Activated B cell treated with CpG ODN at 0.5 μM for 24 hours (primary cell): ENCODE measurements around the gene SH2D6. TPM values are rescaled to one million over a fixed set of nuclear protein-coding genes. Genes with fewer than 3 reads are reported as not detected.

Source experiments
- ATAC-seq: fragments of 200-7000 bp; cut with Tn5 transposase; one replicate; pipeline ENCODE4 v1.10.0; 2021; ENCODE audit warnings: low read depth, mild to moderate bottlenecking, moderate library complexity
- CTCF ChIA-PET: fragments of 350-600 bp; sonication (Branson Sonifier 250); formaldehyde crosslinking; loops from one replicate; lab custom pipeline; 2021; ENCODE audit warnings: antibody characterized with exemption; lab: Charles Lee
- POLR2A ChIA-PET: fragments of 350-600 bp; sonication (Branson Sonifier 250); formaldehyde crosslinking; loops from one replicate; lab custom pipeline; 2021; ENCODE audit warnings: antibody characterized with exemption; lab: Charles Lee
- DNase-seq: peaks from one replicate; pipeline ENCODE4 v3.0.0; 2022
- H3K27ac Mint-ChIP-seq: one replicate; pipeline ENCODE4 v1.8.0; 2020; ENCODE audit warnings: mixed read lengths
- H3K27me3 Mint-ChIP-seq: one replicate; pipeline ENCODE4 v1.8.0; 2021; ENCODE audit warnings: mixed read lengths
- H3K36me3 Mint-ChIP-seq: one replicate; pipeline ENCODE4 v1.8.0; 2021; ENCODE audit warnings: low read depth, mixed read lengths
- H3K4me1 Mint-ChIP-seq: one replicate; pipeline ENCODE4 v1.8.0; 2021; ENCODE audit warnings: mixed read lengths
- H3K4me3 Mint-ChIP-seq: one replicate; pipeline ENCODE4 v1.8.0; 2020; ENCODE audit warnings: mild to moderate bottlenecking, mixed read lengths
- H3K9me3 Mint-ChIP-seq: one replicate; pipeline ENCODE4 v1.8.0; 2020; ENCODE audit warnings: mixed read lengths
- CTCF ChIP-seq: fragments of 200-600 bp; IDR thresholded peaks from one replicate; pipeline ENCODE4 v1.8.0; 2022; ENCODE audit warnings: antibody characterized with exemption, mild to moderate bottlenecking
- intact Hi-C: fragments of 100-400 bp; cut with micrococcal nuclease; formaldehyde crosslinking; loops from one replicate; pipeline ENCODE4 v1.15.1; 2024
- total RNA-seq: library from RNA; stranded (reverse); gene quantifications from 2 replicates; pipeline ENCODE4 v1.2.3, GENCODE V29; 2022

SH2D6 gene
- total RNA-seq, 1 donor from 2014 or later, result 1.6 TPM

GRCh38 chr2:85429924-85430289 lies 11.4 kb downstream of the SH2D6 start:
- no peaks in the 10 kb centered on the region for H3K4me1 Mint-ChIP-seq
- ATAC-seq (no peak), DNase-seq (no peak)
- intact Hi-C loops, result no loop called here
- no peaks in the 10 kb centered on the region for H3K27me3 Mint-ChIP-seq
- ChIA-PET CTCF (no interaction called here), POLR2A (interaction anchor here (1.0 to 2.7 kb wide), 3 partner anchors 8 to 109 kb away, joined by 3 to 11 read pairs (median 5); partner anchors contain the start of genes MAT2A and SH2D6)
- TF ChIP-seq CTCF, result no peak
- no peak overlapping the region for H3K27ac Mint-ChIP-seq
- H3K36me3 Mint-ChIP-seq, result no peaks in the 10 kb centered on the region
- no peak overlapping the region for H3K4me3 Mint-ChIP-seq
- no peaks in the 10 kb centered on the region for H3K9me3 Mint-ChIP-seq

GRCh38 chr2:85430752-85431569 lies 12.4 kb downstream of the SH2D6 start:
- Mint-ChIP-seq H3K4me3 (no peak overlapping the region), H3K4me1 (peaks cover 9% of the 10 kb centered on the region), H3K27me3 (no peaks in the 10 kb centered on the region), H3K9me3 (no peaks in the 10 kb centered on the region), H3K27ac (no peak overlapping the region), H3K36me3 (no peaks in the 10 kb centered on the region)
- no peak for DNase-seq
- no peak for TF ChIP-seq CTCF
- CTCF ChIA-PET, result interaction anchor here (1.1 kb wide), 1 partner anchor 11 kb away, joined by 4 read pairs; no protein-coding TSS in a partner anchor
- ATAC-seq, result no peak
- intact Hi-C loops, result no loop called here
- POLR2A ChIA-PET, result interaction anchor here (1.0 kb wide), 1 partner anchor 108 kb away, joined by 3 read pairs; the partner anchor contains the start of gene MAT2A

- H3K27ac Mint-ChIP-seq, result no peak overlapping the region
- H3K36me3 Mint-ChIP-seq, result no peaks in the 10 kb centered on the region
- no peak for DNase-seq
- no peak for TF ChIP-seq CTCF
- H3K27me3 Mint-ChIP-seq, result no peaks in the 10 kb centered on the region
- ChIA-PET POLR2A (interaction anchor here (0.7 kb wide), 1 partner anchor 197 kb away, joined by 8 read pairs; no protein-coding TSS in a partner anchor), CTCF (interaction anchor here (1.1 kb wide), 1 partner anchor 12 kb away, joined by 4 read pairs; no protein-coding TSS in a partner anchor)
- intact Hi-C loops, result no loop called here
- no peak overlapping the region for H3K4me3 Mint-ChIP-seq
- H3K9me3 Mint-ChIP-seq, result no peaks in the 10 kb centered on the region
- peaks cover 15% of the 10 kb centered on the region for H3K4me1 Mint-ChIP-seq
- no peak for ATAC-seq
Measured at GRCh38 chr2:85431570-85432205, 13.2 kb downstream of the SH2D6 start.

GRCh38 chr2:85433511-85434089 lies 15.1 kb downstream of the SH2D6 start:
- H3K27me3 Mint-ChIP-seq, result no peaks in the 10 kb centered on the region
- ChIA-PET CTCF (no interaction called here), POLR2A (interaction anchor here (0.5 kb wide), 1 partner anchor 128 kb away, joined by 3 read pairs; the partner anchor contains the start of gene GGCX)
- intact Hi-C loops, result no loop called here
- TF ChIP-seq CTCF, result no peak
- no peak for ATAC-seq
- no peak overlapping the region for H3K27ac Mint-ChIP-seq
- no peak for DNase-seq
- no peaks in the 10 kb centered on the region for H3K36me3 Mint-ChIP-seq
- peaks cover 29% of the 10 kb centered on the region for H3K4me1 Mint-ChIP-seq
- H3K4me3 Mint-ChIP-seq, result no peak overlapping the region
- H3K9me3 Mint-ChIP-seq, result no peaks in the 10 kb centered on the region
